Body of pancreas (tissue), 4 donors: ENCODE results near the gene LIPF.

ENCODE experiments used
- POLR2A ChIP-seq, 3 donors: fragments of 450-650 bp; IDR thresholded peaks; one replicate each; pipeline ENCODE4 v1.6.1; 2016; ENCODE audit warnings: antibody characterized with exemption in 3 of 3, mild to moderate bottlenecking in 2 of 3
- TF ChIP-seq, protein P1 (sequence below), 7 experiments: fragments of 450-650 bp in 4 of 7; fragments of 200-600 bp in 3 of 7; sonication (generic) in 3 of 7; IDR thresholded peaks; one replicate each; pipeline ENCODE4 v1.5.1; 2016 to 2019; ENCODE audit warnings: antibody characterized with exemption in 7 of 7

DNA sequence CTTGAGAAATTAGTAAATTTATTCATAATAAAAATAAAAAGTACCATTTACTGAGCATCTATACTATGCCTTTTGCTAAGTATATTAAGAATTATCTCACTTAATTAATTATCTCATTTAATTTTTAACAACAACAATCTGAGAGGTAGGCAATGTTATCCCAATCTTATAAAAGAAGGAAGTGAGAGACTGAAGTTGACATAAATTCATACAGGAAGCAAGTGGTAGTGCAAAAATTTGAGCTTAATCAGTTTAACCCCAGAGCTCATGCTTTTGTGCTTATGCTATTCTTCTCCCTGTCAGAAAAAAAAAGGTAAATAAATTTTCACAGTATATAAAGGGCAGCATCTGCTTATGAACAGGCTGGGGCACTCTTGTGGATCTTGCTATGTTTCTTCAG, 2.7 kb upstream of the LIPF start:
- TF ChIP-seq, protein P1, sequence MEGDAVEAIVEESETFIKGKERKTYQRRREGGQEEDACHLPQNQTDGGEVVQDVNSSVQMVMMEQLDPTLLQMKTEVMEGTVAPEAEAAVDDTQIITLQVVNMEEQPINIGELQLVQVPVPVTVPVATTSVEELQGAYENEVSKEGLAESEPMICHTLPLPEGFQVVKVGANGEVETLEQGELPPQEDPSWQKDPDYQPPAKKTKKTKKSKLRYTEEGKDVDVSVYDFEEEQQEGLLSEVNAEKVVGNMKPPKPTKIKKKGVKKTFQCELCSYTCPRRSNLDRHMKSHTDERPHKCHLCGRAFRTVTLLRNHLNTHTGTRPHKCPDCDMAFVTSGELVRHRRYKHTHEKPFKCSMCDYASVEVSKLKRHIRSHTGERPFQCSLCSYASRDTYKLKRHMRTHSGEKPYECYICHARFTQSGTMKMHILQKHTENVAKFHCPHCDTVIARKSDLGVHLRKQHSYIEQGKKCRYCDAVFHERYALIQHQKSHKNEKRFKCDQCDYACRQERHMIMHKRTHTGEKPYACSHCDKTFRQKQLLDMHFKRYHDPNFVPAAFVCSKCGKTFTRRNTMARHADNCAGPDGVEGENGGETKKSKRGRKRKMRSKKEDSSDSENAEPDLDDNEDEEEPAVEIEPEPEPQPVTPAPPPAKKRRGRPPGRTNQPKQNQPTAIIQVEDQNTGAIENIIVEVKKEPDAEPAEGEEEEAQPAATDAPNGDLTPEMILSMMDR (IDR thresholded peaks at IDR 0.05), result no peak
- no peak for TF ChIP-seq POLR2A (IDR thresholded peaks at IDR 0.05)
